Neuronal stem cell (in vitro differentiated cells): ENCODE data around the gene ARL5B.

Source experiments
- DNase-seq: peaks from one replicate; pipeline ENCODE4 v3.0.0-alpha.2; 2013; ENCODE audit warnings: low spot score
- H2AFZ ChIP-seq: one replicate; pipeline ENCODE4 v1.6.1; 2013; ENCODE audit warnings: mild to moderate bottlenecking, low read length, inconsistent platforms
- H2AK5ac ChIP-seq: 2 replicates; pipeline ENCODE4 v1.6.1; 2013; ENCODE audit warnings: low read depth, mild to moderate bottlenecking, inconsistent platforms, low read length, moderate library complexity, mixed read lengths
- H2BK120ac ChIP-seq: 2 replicates; pipeline ENCODE4 v1.6.1; 2013; ENCODE audit warnings: low read depth, mild to moderate bottlenecking, inconsistent platforms, low read length, moderate library complexity, mixed read lengths
- H2BK12ac ChIP-seq: one replicate; pipeline ENCODE4 v1.6.1; 2013; ENCODE audit warnings: low read length, inconsistent platforms
- H2BK15ac ChIP-seq: 2 replicates; pipeline ENCODE4 v1.6.1; 2013; ENCODE audit warnings: mild to moderate bottlenecking, low read length, inconsistent platforms, mixed read lengths
- H2BK5ac ChIP-seq: one replicate; pipeline ENCODE4 v1.6.1; 2013; ENCODE audit warnings: inconsistent platforms, mild to moderate bottlenecking, low read length, moderate library complexity
- H3K14ac ChIP-seq: one replicate; pipeline ENCODE4 v1.6.1; 2013; ENCODE audit warnings: low read length, inconsistent platforms
- H3K18ac ChIP-seq: 2 replicates; pipeline ENCODE4 v1.6.1; 2013; ENCODE audit warnings: low read length, inconsistent platforms
- H3K23ac ChIP-seq: 2 replicates; pipeline ENCODE4 v1.6.1; 2013; ENCODE audit warnings: low read depth, mild to moderate bottlenecking, mixed read lengths, low read length, inconsistent platforms; ENCODE audit not compliant: poor library complexity
- H3K27ac ChIP-seq: replicated peaks from 3 replicates; pipeline ENCODE4 v1.5.1; 2013; ENCODE audit warnings: low read length, inconsistent platforms
- H3K27me3 ChIP-seq, 3 experiments: 2 replicates each; pipeline ENCODE4 v1.6.1; 2013; ENCODE audit warnings: low read length in 3 of 3, mild to moderate bottlenecking in 2 of 3, inconsistent platforms in 1 of 3, low read depth in 1 of 3, mixed read lengths in 1 of 3, moderate library complexity in 1 of 3; ENCODE audit not compliant: control insufficient read depth in 3 of 3, insufficient read depth in 3 of 3
- H3K36me3 ChIP-seq, 2 donors: replicated peaks in 1 of 2; 2 replicates each; pipeline ENCODE4 v1.6.1; 2013; ENCODE audit warnings: low read length in 2 of 2; ENCODE audit not compliant: control insufficient read depth in 2 of 2, insufficient read depth in 2 of 2
- H3K4ac ChIP-seq: 2 replicates; pipeline ENCODE4 v1.6.1; 2013; ENCODE audit warnings: inconsistent platforms, mild to moderate bottlenecking, low read length, moderate library complexity
- H3K4me1 ChIP-seq, 2 donors: 1 replicate in 1 of 2; 2 replicates in 1 of 2; pipeline ENCODE4 v1.6.1; 2013; ENCODE audit warnings: low read length in 2 of 2, low read depth in 1 of 2; ENCODE audit not compliant: control insufficient read depth in 2 of 2, insufficient read depth in 1 of 2
- H3K4me2 ChIP-seq: one replicate; pipeline ENCODE4 v1.6.1; 2013; ENCODE audit warnings: mild to moderate bottlenecking, low read length, inconsistent platforms; ENCODE audit not compliant: insufficient read depth, poor library complexity, severe bottlenecking
- H3K4me3 ChIP-seq, 2 donors: 2 replicates each; pipeline ENCODE4 v1.5.1; 2013; ENCODE audit warnings: low read length in 2 of 2, mild to moderate bottlenecking in 2 of 2, inconsistent platforms in 1 of 2, moderate library complexity in 1 of 2
- H3K79me1 ChIP-seq: one replicate; pipeline ENCODE4 v1.6.1; 2013; ENCODE audit warnings: low read depth, mild to moderate bottlenecking, inconsistent platforms, low read length, moderate library complexity
- H3K9ac ChIP-seq: one replicate; pipeline ENCODE4 v1.6.1; 2013; ENCODE audit warnings: mild to moderate bottlenecking, low read depth, low read length, inconsistent platforms; ENCODE audit not compliant: poor library complexity
- H3K9me3 ChIP-seq, 2 donors: replicated peaks in 1 of 2; 2 replicates each; pipeline versions ENCODE3 to v1.6.1; 2013; ENCODE audit warnings: low read length in 2 of 2, mild to moderate bottlenecking in 2 of 2, inconsistent platforms in 1 of 2, low read depth in 1 of 2, mixed read lengths in 1 of 2, moderate library complexity in 1 of 2; ENCODE audit not compliant: control insufficient read depth in 2 of 2, insufficient read depth in 1 of 2
- H4K8ac ChIP-seq: one replicate; pipeline ENCODE4 v1.6.1; 2013; ENCODE audit warnings: low read depth, mild to moderate bottlenecking, inconsistent platforms, low read length, moderate library complexity
- H4K91ac ChIP-seq: one replicate; pipeline ENCODE4 v1.6.1; 2013; ENCODE audit warnings: low read length, low read depth, mild to moderate bottlenecking, inconsistent platforms; ENCODE audit not compliant: poor library complexity
- WGBS, 2 donors: extraction: QIAGEN DNeasy Blood & Tissue Kit; methylation state at CpG; one replicate each; pipeline ENCODE4 v1.1.7; 2013; ENCODE audit warnings: missing lambda C conversion rate in 2 of 2, mixed read lengths in 1 of 2; ENCODE audit not compliant: insufficient read length in 2 of 2, insufficient replicate concordance in 1 of 2; ENCODE audit errors: extremely low coverage in 2 of 2; 5-methylcytosine and 5-hydroxymethylcytosine counted together

ARL5B gene

GRCh38 chr10:18649364-18649959, 9.8 kb upstream of the ARL5B start:
- no CpG with 5 or more reads among the region's 7 CpGs for WGBS, 2 donors
- Histone ChIP-seq H3K79me1 (no peaks in the 10 kb centered on the region), H3K4me1 (peaks cover 0 to 8% of the 10 kb centered on the region in 2 donors), H3K23ac (no peak overlapping the region), H2AK5ac (no peak overlapping the region), H3K27me3 (no peaks in the 10 kb centered on the region), H2BK15ac (no peak overlapping the region), H2BK120ac (no peak overlapping the region), H4K91ac (no peak overlapping the region), H3K4ac (no peak overlapping the region), H3K36me3 (peaks cover 2 to 50% of the 10 kb centered on the region in 2 donors), H3K4me2 (peak overlapping the region; percentile 11), H2BK12ac (no peak overlapping the region), H4K8ac (no peak overlapping the region), H3K9ac (no peak overlapping the region), H2BK5ac (no peak overlapping the region), H3K4me3 (peak overlapping the region in 1 of 2 donors; percentile 84), H3K9me3 (no peaks in the 10 kb centered on the region), H2AFZ (no peak overlapping the region), H3K27ac (no peak overlapping the region), H3K14ac (no peak overlapping the region), H3K18ac (no peak overlapping the region)
- no peak for DNase-seq

- H3K4me1 ChIP-seq: peaks cover 0 to 8% of the 10 kb centered on the region in 2 donors
- no peaks in the 10 kb centered on the region for H3K27me3 ChIP-seq
- peak overlapping the region; percentile 95 for H2AFZ ChIP-seq
- no peak overlapping the region for H3K14ac ChIP-seq
- no peak overlapping the region for H3K18ac ChIP-seq
- DNase-seq: no peak
- H3K9ac ChIP-seq: no peak overlapping the region
- H2BK12ac ChIP-seq: no peak overlapping the region
- H3K4me2 ChIP-seq: peak overlapping the region; percentile 51
- no peak overlapping the region for H4K91ac ChIP-seq
- no peak overlapping the region for H3K27ac ChIP-seq
- H4K8ac ChIP-seq: no peak overlapping the region
- WGBS, 2 donors: no CpG with 5 or more reads among the region's 6 CpGs
- no peak overlapping the region for H2BK120ac ChIP-seq
- no peak overlapping the region for H2BK5ac ChIP-seq
- no peaks in the 10 kb centered on the region for H3K9me3 ChIP-seq
- H3K4me3 ChIP-seq: peak overlapping the region; percentile 66 to 84
- no peak overlapping the region for H2AK5ac ChIP-seq
- H2BK15ac ChIP-seq: no peak overlapping the region
- H3K36me3 ChIP-seq: peaks cover 2 to 45% of the 10 kb centered on the region in 2 donors
- no peak overlapping the region for H3K4ac ChIP-seq
- H3K79me1 ChIP-seq: no peaks in the 10 kb centered on the region
- no peak overlapping the region for H3K23ac ChIP-seq
Measured at GRCh38 chr10:18650404-18650997, 8.7 kb upstream of the ARL5B start.

- no peaks in the 10 kb centered on the region for H3K9me3 ChIP-seq
- peaks cover 0 to 35% of the 10 kb centered on the region in 2 donors for H3K36me3 ChIP-seq
- DNase-seq: peak; percentile 77
- no peak within 1 kb of the TSS for H2BK12ac ChIP-seq
- no peak within 1 kb of the TSS for H3K14ac ChIP-seq
- no peak within 1 kb of the TSS for H2BK120ac ChIP-seq
- H4K91ac ChIP-seq: no peak within 1 kb of the TSS
- no peaks in the 10 kb centered on the region for H3K79me1 ChIP-seq
- H2BK5ac ChIP-seq: no peak within 1 kb of the TSS
- WGBS, 2 donors: no CpG with 5 or more reads among the region's 39 CpGs
- no peaks in the 10 kb centered on the region for H3K27me3 ChIP-seq
- peaks cover 0 to 8% of the 10 kb centered on the region in 2 donors for H3K4me1 ChIP-seq
- peak within 1 kb of the TSS; percentile 62 for H3K4me2 ChIP-seq
- peak within 1 kb of the TSS; percentile 25 for H3K23ac ChIP-seq
- peak within 1 kb of the TSS; percentile 95 for H2AFZ ChIP-seq
- H3K27ac ChIP-seq: peak within 1 kb of the TSS; percentile 55
- peak within 1 kb of the TSS; percentile 89 for H3K18ac ChIP-seq
- peak within 1 kb of the TSS; percentile 78 for H4K8ac ChIP-seq
- no peak within 1 kb of the TSS for H2AK5ac ChIP-seq
- peak within 1 kb of the TSS; percentile 80 for H3K9ac ChIP-seq
- H3K4ac ChIP-seq: no peak within 1 kb of the TSS
- H3K4me3 ChIP-seq: peak within 1 kb of the TSS; percentile 84 to 94
- no peak within 1 kb of the TSS for H2BK15ac ChIP-seq
Measured at GRCh38 chr10:18651324-18652007, 7.8 kb upstream of the ARL5B start, which contains the start of gene NSUN6. Gene NSUN6, minus strand, starts transcription at chr10:18651587. Its CDS starts 384 bp downstream, at chr10:18651203.

DNA sequence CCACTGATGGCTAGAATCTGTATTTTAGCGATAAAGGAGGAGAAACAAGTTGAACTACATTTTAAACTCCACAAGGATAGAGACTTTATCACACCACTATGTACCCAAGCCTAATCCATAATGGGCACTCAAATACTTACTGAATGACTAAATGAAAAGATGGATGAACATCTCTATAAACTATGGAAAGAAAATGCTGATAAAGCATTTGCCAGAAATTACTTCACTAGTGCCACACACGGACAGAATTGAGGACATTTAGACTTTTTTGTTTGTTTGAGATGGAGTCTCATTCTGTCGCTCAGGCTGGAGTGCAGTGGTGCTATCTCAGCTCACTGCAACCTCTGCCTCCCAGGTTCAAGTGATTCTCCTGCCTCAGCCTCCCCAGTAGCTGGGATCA, 6.1 kb upstream of the ARL5B start:
- peaks cover 0 to 11% of the 10 kb centered on the region in 2 donors for H3K4me1 ChIP-seq
- no peak overlapping the region for H2BK15ac ChIP-seq
- no peak overlapping the region for H2BK120ac ChIP-seq
- H3K14ac ChIP-seq: no peak overlapping the region
- H3K27ac ChIP-seq: no peak overlapping the region
- H3K9me3 ChIP-seq: no peaks in the 10 kb centered on the region
- H3K9ac ChIP-seq: no peak overlapping the region
- H3K27me3 ChIP-seq: no peaks in the 10 kb centered on the region
- no peak overlapping the region for H4K91ac ChIP-seq
- no peak for DNase-seq
- H3K4ac ChIP-seq: no peak overlapping the region
- no CpG with 5 or more reads among the region's 3 CpGs for WGBS, 2 donors
- no peaks in the 10 kb centered on the region for H3K79me1 ChIP-seq
- peaks cover 0 to 20% of the 10 kb centered on the region in 2 donors for H3K36me3 ChIP-seq
- no peak overlapping the region for H3K4me2 ChIP-seq
- no peak overlapping the region for H2AK5ac ChIP-seq
- H3K4me3 ChIP-seq: no peak overlapping the region
- no peak overlapping the region for H2AFZ ChIP-seq
- H3K23ac ChIP-seq: no peak overlapping the region
- H4K8ac ChIP-seq: no peak overlapping the region
- H2BK5ac ChIP-seq: no peak overlapping the region
- no peak overlapping the region for H2BK12ac ChIP-seq
- H3K18ac ChIP-seq: no peak overlapping the region
